HEK293 (cell line): ENCODE data around the gene SULT2B1.

Experiments used
- IKZF3 ChIP-seq: fragments of 450-650 bp; IDR thresholded peaks from 2 replicates; pipeline ENCODE4 v1.5.0; 2018; ENCODE audit warnings: missing biosample characterization, mild to moderate bottlenecking, missing genetic modification characterization, moderate library complexity
- KLF10 ChIP-seq: fragments of 450-650 bp; IDR thresholded peaks from 2 replicates; pipeline ENCODE4 v1.5.1; 2018; ENCODE audit warnings: missing biosample characterization, mild to moderate bottlenecking, missing genetic modification characterization
- KLF7 ChIP-seq: fragments of 450-650 bp; formaldehyde crosslinking; IDR thresholded peaks from 2 replicates; pipeline ENCODE4 v1.5.1; 2016; ENCODE audit warnings: missing biosample characterization, missing genetic modification characterization, borderline replicate concordance
- KLF9 ChIP-seq: fragments of 450-650 bp; formaldehyde crosslinking; IDR thresholded peaks from 2 replicates; pipeline ENCODE4 v1.5.1; 2016; ENCODE audit warnings: missing biosample characterization, missing genetic modification characterization, low read depth
- MYNN ChIP-seq: fragments of 450-650 bp; formaldehyde crosslinking; IDR thresholded peaks from 2 replicates; pipeline ENCODE4 v1.5.1; 2016; ENCODE audit warnings: missing biosample characterization, missing genetic modification characterization, borderline replicate concordance
- PRDM1 ChIP-seq: fragments of 450-650 bp; formaldehyde crosslinking; IDR thresholded peaks from 2 replicates; pipeline ENCODE4; 2016; ENCODE audit warnings: missing biosample characterization, missing genetic modification characterization
- YY1 ChIP-seq: fragments of 450-650 bp; formaldehyde crosslinking; IDR thresholded peaks from 2 replicates; pipeline ENCODE4 v1.5.1; 2018; ENCODE audit warnings: missing biosample characterization, missing genetic modification characterization
- ZNF10 ChIP-seq: fragments of 450-650 bp; formaldehyde crosslinking; IDR thresholded peaks from 2 replicates; pipeline ENCODE4 v1.5.1; 2017; ENCODE audit warnings: missing biosample characterization, missing genetic modification characterization
- ZNF146 ChIP-seq: fragments of 450-650 bp; formaldehyde crosslinking; IDR thresholded peaks from 2 replicates; pipeline ENCODE4 v1.5.1; 2016; ENCODE audit warnings: missing biosample characterization, missing genetic modification characterization
- ZNF155 ChIP-seq: fragments of 450-650 bp; formaldehyde crosslinking; IDR thresholded peaks from 2 replicates; pipeline ENCODE4 v1.5.1; 2016; ENCODE audit warnings: missing biosample characterization, missing genetic modification characterization
- ZNF174 ChIP-seq: fragments of 450-650 bp; formaldehyde crosslinking; IDR thresholded peaks from 2 replicates; pipeline ENCODE4 v1.5.0; 2017; ENCODE audit warnings: missing biosample characterization, mild to moderate bottlenecking, missing genetic modification characterization
- ZNF175 ChIP-seq: fragments of 450-650 bp; formaldehyde crosslinking; IDR thresholded peaks from 2 replicates; pipeline ENCODE4 v1.5.1; 2016; ENCODE audit warnings: missing biosample characterization, missing genetic modification characterization
- ZNF214 ChIP-seq: fragments of 450-650 bp; formaldehyde crosslinking; IDR thresholded peaks from 2 replicates; pipeline ENCODE4 v1.5.1; 2017; ENCODE audit warnings: missing biosample characterization, mild to moderate bottlenecking, missing genetic modification characterization, borderline replicate concordance
- ZNF239 ChIP-seq: fragments of 450-650 bp; formaldehyde crosslinking; IDR thresholded peaks from 2 replicates; pipeline ENCODE4 v1.5.1; 2016; ENCODE audit warnings: missing biosample characterization, missing genetic modification characterization
- ZNF292 ChIP-seq: fragments of 450-650 bp; formaldehyde crosslinking; IDR thresholded peaks from 2 replicates; pipeline ENCODE4 v1.5.1; 2016; ENCODE audit warnings: low read depth, missing biosample characterization, missing genetic modification characterization, borderline replicate concordance
- ZNF473 ChIP-seq: fragments of 450-650 bp; formaldehyde crosslinking; IDR thresholded peaks from 2 replicates; pipeline ENCODE4 v1.5.1; 2017; ENCODE audit warnings: missing biosample characterization, missing genetic modification characterization
- ZNF544 ChIP-seq: fragments of 450-650 bp; formaldehyde crosslinking; IDR thresholded peaks from 2 replicates; pipeline ENCODE4 v1.5.0; 2017; ENCODE audit warnings: missing biosample characterization, missing genetic modification characterization
- ZNF600 ChIP-seq: fragments of 450-650 bp; formaldehyde crosslinking; IDR thresholded peaks from 2 replicates; pipeline ENCODE4 v1.5.1; 2016; ENCODE audit warnings: missing biosample characterization, missing genetic modification characterization
- ZNF610 ChIP-seq: fragments of 450-650 bp; formaldehyde crosslinking; IDR thresholded peaks from 2 replicates; pipeline ENCODE4 v1.5.1; 2016; ENCODE audit warnings: missing biosample characterization, missing genetic modification characterization, borderline replicate concordance
- ZNF623 ChIP-seq: fragments of 450-650 bp; formaldehyde crosslinking; IDR thresholded peaks from 2 replicates; pipeline ENCODE4 v1.5.1; 2016; ENCODE audit warnings: missing biosample characterization, missing genetic modification characterization
- ZNF658 ChIP-seq: fragments of 450-650 bp; formaldehyde crosslinking; IDR thresholded peaks from 2 replicates; pipeline ENCODE4; 2016; ENCODE audit warnings: missing biosample characterization, missing genetic modification characterization
- ZNF670 ChIP-seq: fragments of 450-650 bp; formaldehyde crosslinking; IDR thresholded peaks from 2 replicates; pipeline ENCODE4 v1.5.1; 2016; ENCODE audit warnings: missing biosample characterization, missing genetic modification characterization, low read depth
- ZNF768 ChIP-seq: fragments of 450-650 bp; formaldehyde crosslinking; IDR thresholded peaks from 2 replicates; pipeline ENCODE4 v1.5.1; 2018; ENCODE audit warnings: missing biosample characterization, mild to moderate bottlenecking, missing genetic modification characterization
- ZSCAN30 ChIP-seq: fragments of 450-650 bp; IDR thresholded peaks from 2 replicates; pipeline ENCODE4 v1.5.1; 2018; ENCODE audit warnings: missing biosample characterization, mild to moderate bottlenecking, missing genetic modification characterization, moderate library complexity
- TF ChIP-seq, protein P1 (sequence below): fragments of 450-650 bp; formaldehyde crosslinking; optimal IDR thresholded peaks from 2 replicates; pipeline ENCODE3; 2016; ENCODE audit warnings: missing biosample characterization, mild to moderate bottlenecking, missing genetic modification characterization
- TF ChIP-seq, protein P2 (sequence below): fragments of 450-650 bp; IDR thresholded peaks from 2 replicates; pipeline ENCODE4 v1.5.1; 2018; ENCODE audit warnings: missing biosample characterization, mild to moderate bottlenecking, missing genetic modification characterization
- TF ChIP-seq, protein P3 (sequence below): fragments of 450-650 bp; formaldehyde crosslinking; IDR thresholded peaks from 2 replicates; pipeline ENCODE4 v1.5.1; 2016; ENCODE audit warnings: missing biosample characterization, missing genetic modification characterization
- TF ChIP-seq, protein P4 (sequence below): fragments of 450-650 bp; formaldehyde crosslinking; IDR thresholded peaks from 2 replicates; pipeline ENCODE4 v1.5.1; 2017; ENCODE audit warnings: missing biosample characterization, mild to moderate bottlenecking, missing genetic modification characterization, moderate library complexity
- TF ChIP-seq, protein P5 (sequence below): fragments of 450-650 bp; formaldehyde crosslinking; IDR thresholded peaks from 2 replicates; pipeline ENCODE4 v1.5.1; 2016; ENCODE audit warnings: missing biosample characterization, missing genetic modification characterization, low read depth
- TF ChIP-seq, protein P6 (sequence below): fragments of 450-650 bp; formaldehyde crosslinking; IDR thresholded peaks from 2 replicates; pipeline ENCODE4 v1.5.1; 2016; ENCODE audit warnings: missing biosample characterization, missing genetic modification characterization

SULT2B1 gene

DNA sequence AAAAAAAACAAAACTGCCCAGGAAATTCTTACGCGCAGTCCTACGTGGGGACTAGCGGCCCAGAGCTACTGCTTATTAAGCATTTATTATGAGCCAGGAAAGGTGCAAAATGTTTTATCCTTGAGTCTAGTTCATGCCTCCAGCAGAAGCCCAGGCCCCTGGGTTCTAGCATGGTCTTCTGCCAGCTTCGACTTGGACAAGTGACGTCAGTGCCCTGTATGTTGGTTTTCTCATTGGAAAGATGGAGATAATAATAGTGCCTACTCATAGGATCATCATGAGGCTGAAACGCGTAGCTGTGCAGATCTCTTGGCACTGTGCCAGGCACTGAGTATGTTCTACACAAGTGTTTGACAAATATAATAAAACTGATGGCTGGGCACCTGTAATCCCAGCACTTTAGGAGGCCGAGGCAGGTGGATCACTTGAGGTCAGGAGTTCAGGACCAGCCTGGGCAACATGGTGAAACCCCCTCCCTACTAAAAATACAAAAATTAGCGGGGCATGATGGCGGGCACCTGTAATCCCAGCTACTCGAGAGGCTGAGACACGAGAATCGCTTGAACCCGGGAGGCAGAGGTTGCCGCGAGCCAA lies 12.4 kb upstream of the SULT2B1 start (continued):
- TF ChIP-seq, protein P1, sequence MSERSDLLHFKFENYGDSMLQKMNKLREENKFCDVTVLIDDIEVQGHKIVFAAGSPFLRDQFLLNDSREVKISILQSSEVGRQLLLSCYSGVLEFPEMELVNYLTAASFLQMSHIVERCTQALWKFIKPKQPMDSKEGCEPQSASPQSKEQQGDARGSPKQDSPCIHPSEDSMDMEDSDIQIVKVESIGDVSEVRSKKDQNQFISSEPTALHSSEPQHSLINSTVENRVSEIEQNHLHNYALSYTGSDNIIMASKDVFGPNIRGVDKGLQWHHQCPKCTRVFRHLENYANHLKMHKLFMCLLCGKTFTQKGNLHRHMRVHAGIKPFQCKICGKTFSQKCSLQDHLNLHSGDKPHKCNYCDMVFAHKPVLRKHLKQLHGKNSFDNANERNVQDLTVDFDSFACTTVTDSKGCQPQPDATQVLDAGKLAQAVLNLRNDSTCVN (tag by site-specific recombination) = no peak
- TF ChIP-seq ZNF292 (no peak), ZNF658 (tag by site-specific recombination) (no peak), KLF7 (tag by site-specific recombination) (no peak), IKZF3 (tag by site-specific recombination) (0 out of 2 replicates have a peak, but pooled peaks have one; percentile 28), ZNF175 (tag by site-specific recombination) (no peak), ZNF473 (tag by site-specific recombination) (peak; percentile 86), KLF10 (tag by site-specific recombination) (peak; percentile 92), ZNF768 (tag by site-specific recombination) (no peak), PRDM1 (no peak), ZNF174 (tag by site-specific recombination) (peak; percentile 100), YY1 (tag by site-specific recombination) (no peak), ZNF10 (tag by site-specific recombination) (peak; percentile 84; the same call in 1 of the 2 replicates), ZNF544 (peak; percentile 99), ZNF610 (no peak), ZSCAN30 (no peak), ZNF214 (tag by site-specific recombination) (no peak), MYNN (tag by site-specific recombination) (no peak), ZNF623 (no peak), ZNF239 (tag by site-specific recombination) (no peak), KLF9 (tag by site-specific recombination) (peak; percentile 18; the same call in 1 of the 2 replicates), ZNF670 (tag by site-specific recombination) (no peak), ZNF146 (no peak), ZNF600 (no peak), ZNF155 (tag by site-specific recombination) (no peak)
- TF ChIP-seq, protein P2, sequence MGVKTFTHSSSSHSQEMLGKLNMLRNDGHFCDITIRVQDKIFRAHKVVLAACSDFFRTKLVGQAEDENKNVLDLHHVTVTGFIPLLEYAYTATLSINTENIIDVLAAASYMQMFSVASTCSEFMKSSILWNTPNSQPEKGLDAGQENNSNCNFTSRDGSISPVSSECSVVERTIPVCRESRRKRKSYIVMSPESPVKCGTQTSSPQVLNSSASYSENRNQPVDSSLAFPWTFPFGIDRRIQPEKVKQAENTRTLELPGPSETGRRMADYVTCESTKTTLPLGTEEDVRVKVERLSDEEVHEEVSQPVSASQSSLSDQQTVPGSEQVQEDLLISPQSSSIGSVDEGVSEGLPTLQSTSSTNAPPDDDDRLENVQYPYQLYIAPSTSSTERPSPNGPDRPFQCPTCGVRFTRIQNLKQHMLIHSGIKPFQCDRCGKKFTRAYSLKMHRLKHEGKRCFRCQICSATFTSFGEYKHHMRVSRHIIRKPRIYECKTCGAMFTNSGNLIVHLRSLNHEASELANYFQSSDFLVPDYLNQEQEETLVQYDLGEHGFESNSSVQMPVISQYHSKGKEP = peak; percentile 98
- TF ChIP-seq, protein P3, sequence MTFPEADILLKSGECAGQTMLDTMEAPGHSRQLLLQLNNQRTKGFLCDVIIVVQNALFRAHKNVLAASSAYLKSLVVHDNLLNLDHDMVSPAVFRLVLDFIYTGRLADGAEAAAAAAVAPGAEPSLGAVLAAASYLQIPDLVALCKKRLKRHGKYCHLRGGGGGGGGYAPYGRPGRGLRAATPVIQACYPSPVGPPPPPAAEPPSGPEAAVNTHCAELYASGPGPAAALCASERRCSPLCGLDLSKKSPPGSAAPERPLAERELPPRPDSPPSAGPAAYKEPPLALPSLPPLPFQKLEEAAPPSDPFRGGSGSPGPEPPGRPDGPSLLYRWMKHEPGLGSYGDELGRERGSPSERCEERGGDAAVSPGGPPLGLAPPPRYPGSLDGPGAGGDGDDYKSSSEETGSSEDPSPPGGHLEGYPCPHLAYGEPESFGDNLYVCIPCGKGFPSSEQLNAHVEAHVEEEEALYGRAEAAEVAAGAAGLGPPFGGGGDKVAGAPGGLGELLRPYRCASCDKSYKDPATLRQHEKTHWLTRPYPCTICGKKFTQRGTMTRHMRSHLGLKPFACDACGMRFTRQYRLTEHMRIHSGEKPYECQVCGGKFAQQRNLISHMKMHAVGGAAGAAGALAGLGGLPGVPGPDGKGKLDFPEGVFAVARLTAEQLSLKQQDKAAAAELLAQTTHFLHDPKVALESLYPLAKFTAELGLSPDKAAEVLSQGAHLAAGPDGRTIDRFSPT (tag by site-specific recombination) = no peak
- TF ChIP-seq, protein P4, sequence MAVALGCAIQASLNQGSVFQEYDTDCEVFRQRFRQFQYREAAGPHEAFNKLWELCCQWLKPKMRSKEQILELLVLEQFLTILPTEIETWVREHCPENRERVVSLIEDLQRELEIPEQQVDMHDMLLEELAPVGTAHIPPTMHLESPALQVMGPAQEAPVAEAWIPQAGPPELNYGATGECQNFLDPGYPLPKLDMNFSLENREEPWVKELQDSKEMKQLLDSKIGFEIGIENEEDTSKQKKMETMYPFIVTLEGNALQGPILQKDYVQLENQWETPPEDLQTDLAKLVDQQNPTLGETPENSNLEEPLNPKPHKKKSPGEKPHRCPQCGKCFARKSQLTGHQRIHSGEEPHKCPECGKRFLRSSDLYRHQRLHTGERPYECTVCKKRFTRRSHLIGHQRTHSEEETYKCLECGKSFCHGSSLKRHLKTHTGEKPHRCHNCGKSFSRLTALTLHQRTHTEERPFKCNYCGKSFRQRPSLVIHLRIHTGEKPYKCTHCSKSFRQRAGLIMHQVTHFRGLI = peak; percentile 54; the same call in 1 of the 2 replicates
- TF ChIP-seq, protein P5, sequence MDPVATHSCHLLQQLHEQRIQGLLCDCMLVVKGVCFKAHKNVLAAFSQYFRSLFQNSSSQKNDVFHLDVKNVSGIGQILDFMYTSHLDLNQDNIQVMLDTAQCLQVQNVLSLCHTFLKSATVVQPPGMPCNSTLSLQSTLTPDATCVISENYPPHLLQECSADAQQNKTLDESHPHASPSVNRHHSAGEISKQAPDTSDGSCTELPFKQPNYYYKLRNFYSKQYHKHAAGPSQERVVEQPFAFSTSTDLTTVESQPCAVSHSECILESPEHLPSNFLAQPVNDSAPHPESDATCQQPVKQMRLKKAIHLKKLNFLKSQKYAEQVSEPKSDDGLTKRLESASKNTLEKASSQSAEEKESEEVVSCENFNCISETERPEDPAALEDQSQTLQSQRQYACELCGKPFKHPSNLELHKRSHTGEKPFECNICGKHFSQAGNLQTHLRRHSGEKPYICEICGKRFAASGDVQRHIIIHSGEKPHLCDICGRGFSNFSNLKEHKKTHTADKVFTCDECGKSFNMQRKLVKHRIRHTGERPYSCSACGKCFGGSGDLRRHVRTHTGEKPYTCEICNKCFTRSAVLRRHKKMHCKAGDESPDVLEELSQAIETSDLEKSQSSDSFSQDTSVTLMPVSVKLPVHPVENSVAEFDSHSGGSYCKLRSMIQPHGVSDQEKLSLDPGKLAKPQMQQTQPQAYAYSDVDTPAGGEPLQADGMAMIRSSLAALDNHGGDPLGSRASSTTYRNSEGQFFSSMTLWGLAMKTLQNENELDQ = no peak
- TF ChIP-seq, protein P6, sequence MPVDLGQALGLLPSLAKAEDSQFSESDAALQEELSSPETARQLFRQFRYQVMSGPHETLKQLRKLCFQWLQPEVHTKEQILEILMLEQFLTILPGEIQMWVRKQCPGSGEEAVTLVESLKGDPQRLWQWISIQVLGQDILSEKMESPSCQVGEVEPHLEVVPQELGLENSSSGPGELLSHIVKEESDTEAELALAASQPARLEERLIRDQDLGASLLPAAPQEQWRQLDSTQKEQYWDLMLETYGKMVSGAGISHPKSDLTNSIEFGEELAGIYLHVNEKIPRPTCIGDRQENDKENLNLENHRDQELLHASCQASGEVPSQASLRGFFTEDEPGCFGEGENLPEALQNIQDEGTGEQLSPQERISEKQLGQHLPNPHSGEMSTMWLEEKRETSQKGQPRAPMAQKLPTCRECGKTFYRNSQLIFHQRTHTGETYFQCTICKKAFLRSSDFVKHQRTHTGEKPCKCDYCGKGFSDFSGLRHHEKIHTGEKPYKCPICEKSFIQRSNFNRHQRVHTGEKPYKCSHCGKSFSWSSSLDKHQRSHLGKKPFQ (tag by site-specific recombination) = no peak
